GM12865 (cell line): ENCODE measurements around the gene USP49.
"Not testable (repeated sequence)": the region's sequence is repeated elsewhere in the genome, so short reads cannot be mapped to it uniquely, and the experiment has no call there.

ENCODE experiments used
- DNase-seq: peaks from one replicate; pipeline ENCODE4 v3.0.0; 2010; ENCODE audit warnings: low read depth
- H3K4me3 ChIP-seq: 2 replicates; pipeline ENCODE4 v1.5.1; 2011; ENCODE audit warnings: mild to moderate bottlenecking, low read depth, low read length, control low read depth
- CTCF ChIP-seq: IDR thresholded peaks from 2 replicates; pipeline ENCODE4 v1.5.1; 2011; ENCODE audit warnings: low read length, control low read depth, low read depth, inconsistent platforms; ENCODE audit not compliant: insufficient read depth; ENCODE audit errors: missing control alignments

USP49 gene

GRCh38 chr6:41895300-41896233, at the start of gene USP49:
Gene USP49, minus strand, starts transcription at chr6:41895375. Its CDS starts 88,392 bp downstream, at chr6:41806983.
- peak; percentile 92 for DNase-seq
- TF ChIP-seq CTCF = no peak
- peak within 1 kb of the TSS; percentile 82 for H3K4me3 ChIP-seq

GRCh38 chr6:41943456-41943855, 48.3 kb upstream of the USP49 start:
- TF ChIP-seq CTCF = no peak
- H3K4me3 ChIP-seq = no peak overlapping the region
- no peak for DNase-seq

- not testable (repeated sequence) for H3K4me3 ChIP-seq, DNase-seq
Observed at GRCh38 chr6:41942882-41943281, 47.7 kb upstream of the USP49 start.

GRCh38 chr6:41942067-41942851, 47.1 kb upstream of the USP49 start:
- TF ChIP-seq CTCF = no peak
- H3K4me3 ChIP-seq = peak overlapping the region; percentile 72
- DNase-seq = no peak

- peak; percentile 94 for DNase-seq
- H3K4me3 ChIP-seq = peak within 1 kb of the TSS; percentile 98
- TF ChIP-seq CTCF = no peak
Observed at GRCh38 chr6:41941280-41942066, 46.3 kb upstream of the USP49 start, which contains the start of gene CCND3. Gene CCND3, minus strand, starts transcription at chr6:41941808. Its CDS starts 159 bp downstream, at chr6:41941649.

GRCh38 chr6:41940759-41941279, 45.6 kb upstream of the USP49 start:
- no peak for TF ChIP-seq CTCF
- H3K4me3 ChIP-seq = peak overlapping the region; percentile 98

More at GRCh38 chr6:41940759-41941279, 45.6 kb upstream of the USP49 start:
- DNase-seq = peak; percentile 55
